NK-92 (cell line): ENCODE measurements around the gene ZNF558.

ENCODE experiments used
- DNase-seq: peaks from one replicate; lab custom pipeline; 2025; ENCODE audit not compliant: unreplicated experiment; lab: John Stamatoyannopoulos, UW

ZNF558 gene

GRCh38 chr19:8832132-8833021 lies at the start of gene ZNF558, which contains the start of gene MBD3L1:
Gene ZNF558, minus strand, starts transcription at chr19:8832304. Its CDS starts 9,645 bp downstream, at chr19:8822659.
Gene MBD3L1, plus strand, starts transcription at chr19:8832377. Its CDS starts 10,302 bp downstream, at chr19:8842679.
- DNase-seq: peak; percentile 97

GRCh38 chr19:8881512-8881911 lies 49.4 kb upstream of the ZNF558 start:
- DNase-seq: no peak

GRCh38 chr19:8880868-8881488 lies 48.9 kb upstream of the ZNF558 start:
- no peak for DNase-seq

- no peak for DNase-seq
Measured at GRCh38 chr19:8877854-8878705, 46.0 kb upstream of the ZNF558 start.

GRCh38 chr19:8866344-8866743 lies 34.2 kb upstream of the ZNF558 start:
- DNase-seq: no peak

GRCh38 chr19:8858260-8858659 lies 26.2 kb upstream of the ZNF558 start:
- DNase-seq: no peak

- no peak for DNase-seq
Measured at GRCh38 chr19:8850488-8850887, 18.4 kb upstream of the ZNF558 start.

- DNase-seq: no peak
Measured at GRCh38 chr19:8849232-8849631, 17.1 kb upstream of the ZNF558 start.

GRCh38 chr19:8846819-8847218 lies 14.7 kb upstream of the ZNF558 start:
- no peak for DNase-seq

GRCh38 chr19:8840708-8841107 lies 8.6 kb upstream of the ZNF558 start:
- no peak for DNase-seq

- no peak for DNase-seq
Measured at GRCh38 chr19:8835877-8836276, 3.8 kb upstream of the ZNF558 start.

GRCh38 chr19:8835446-8835845 lies 3.3 kb upstream of the ZNF558 start:
- DNase-seq: no peak

GRCh38 chr19:8831832-8832131 lies 322 bp downstream of the ZNF558 start:
- DNase-seq: no peak

GRCh38 chr19:8831373-8831772 lies 731 bp downstream of the ZNF558 start:
- DNase-seq: no peak

GRCh38 chr19:8827277-8827676 lies 4.8 kb downstream of the ZNF558 start:
- DNase-seq: no peak

- DNase-seq: no peak
Measured at GRCh38 chr19:8826371-8826770, 5.7 kb downstream of the ZNF558 start.

GRCh38 chr19:8821748-8822241 lies 10.3 kb downstream of the ZNF558 start:
- DNase-seq: no peak

- DNase-seq: no peak
Measured at GRCh38 chr19:8820234-8820633, 11.9 kb downstream of the ZNF558 start.

- DNase-seq: no peak
Measured at GRCh38 chr19:8815780-8816179, 16.3 kb downstream of the ZNF558 start.

- no peak for DNase-seq
Measured at GRCh38 chr19:8814176-8814575, 17.9 kb downstream of the ZNF558 start.
